Measurements from ENCODE around the gene RELA. TPM values are rescaled to one million over a fixed set of nuclear protein-coding genes. Genes with fewer than 3 reads are reported as not detected.

The RELA gene
- total RNA-seq, 4 donors from 2014 or later = 37.8 to 72.7 (median 46.8) TPM

DNA sequence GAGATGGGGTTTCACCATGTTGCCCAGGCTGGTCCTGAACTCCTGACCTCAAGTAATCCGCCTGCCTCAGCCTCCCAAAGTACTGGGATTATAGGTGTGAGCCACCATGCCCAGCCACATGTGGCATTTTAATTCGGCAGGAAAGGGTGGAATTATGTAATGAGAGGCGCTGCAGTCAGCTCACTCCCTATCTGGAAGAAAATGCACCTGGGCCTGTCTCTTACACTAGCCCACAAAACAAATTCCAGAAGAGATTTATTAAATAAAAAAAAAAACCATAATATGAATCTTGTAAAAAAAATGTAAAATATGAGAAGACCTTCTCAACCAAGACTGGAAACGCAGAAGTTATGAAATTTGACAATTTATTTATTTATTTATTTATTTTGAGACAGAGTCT, 41.1 kb upstream of the RELA start:
- DNase-seq (ENCODE audit: low spot score) (no peak), ATAC-seq (ENCODE audit: low FRiP score) (no peak)
- TF ChIP-seq, protein P1, sequence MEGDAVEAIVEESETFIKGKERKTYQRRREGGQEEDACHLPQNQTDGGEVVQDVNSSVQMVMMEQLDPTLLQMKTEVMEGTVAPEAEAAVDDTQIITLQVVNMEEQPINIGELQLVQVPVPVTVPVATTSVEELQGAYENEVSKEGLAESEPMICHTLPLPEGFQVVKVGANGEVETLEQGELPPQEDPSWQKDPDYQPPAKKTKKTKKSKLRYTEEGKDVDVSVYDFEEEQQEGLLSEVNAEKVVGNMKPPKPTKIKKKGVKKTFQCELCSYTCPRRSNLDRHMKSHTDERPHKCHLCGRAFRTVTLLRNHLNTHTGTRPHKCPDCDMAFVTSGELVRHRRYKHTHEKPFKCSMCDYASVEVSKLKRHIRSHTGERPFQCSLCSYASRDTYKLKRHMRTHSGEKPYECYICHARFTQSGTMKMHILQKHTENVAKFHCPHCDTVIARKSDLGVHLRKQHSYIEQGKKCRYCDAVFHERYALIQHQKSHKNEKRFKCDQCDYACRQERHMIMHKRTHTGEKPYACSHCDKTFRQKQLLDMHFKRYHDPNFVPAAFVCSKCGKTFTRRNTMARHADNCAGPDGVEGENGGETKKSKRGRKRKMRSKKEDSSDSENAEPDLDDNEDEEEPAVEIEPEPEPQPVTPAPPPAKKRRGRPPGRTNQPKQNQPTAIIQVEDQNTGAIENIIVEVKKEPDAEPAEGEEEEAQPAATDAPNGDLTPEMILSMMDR (IDR thresholded peaks at IDR 0.05) = no peak

DNA sequence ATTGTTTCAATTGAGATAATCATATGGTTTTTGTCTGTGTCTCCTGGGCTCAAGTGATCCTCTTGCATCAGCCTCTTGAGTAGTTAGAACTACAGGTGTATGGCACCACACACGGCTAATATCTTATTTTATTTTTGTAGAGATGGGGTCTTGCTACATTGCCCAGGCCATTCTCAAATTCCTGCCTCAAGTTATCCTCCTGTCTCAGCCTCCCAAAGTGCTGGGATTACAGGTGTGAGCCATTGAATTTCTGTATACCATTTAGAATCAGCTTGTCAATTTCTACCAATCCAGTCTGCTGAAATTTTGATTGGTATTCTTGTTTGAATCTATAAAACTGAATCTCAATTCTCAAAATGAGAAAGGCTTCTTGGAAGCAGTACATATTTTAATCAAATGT, 39.0 kb upstream of the RELA start:
- DNase-seq (ENCODE audit: low spot score) (no peak), ATAC-seq (ENCODE audit: low FRiP score) (no peak)
- TF ChIP-seq, protein P1 (IDR thresholded peaks at IDR 0.05) = no peak

DNA sequence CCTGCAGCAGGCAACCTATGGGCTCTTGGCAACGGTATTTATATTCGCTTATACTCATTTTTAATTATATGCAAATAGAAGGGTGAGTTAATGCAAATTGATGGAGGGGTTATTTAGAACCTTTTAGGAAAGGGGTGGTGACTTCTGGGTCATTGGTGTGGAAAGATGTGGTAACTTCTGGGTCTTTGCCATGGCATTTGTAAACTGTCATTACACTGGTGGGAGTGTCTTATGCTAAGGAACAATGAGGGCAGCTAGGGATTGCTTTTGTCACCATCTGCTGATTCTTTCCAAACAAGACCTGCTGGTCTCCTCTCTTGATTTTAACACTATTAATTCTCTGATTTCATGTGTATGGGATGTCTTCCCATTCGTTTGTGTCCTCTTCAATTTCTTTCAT, 37.7 kb upstream of the RELA start:
- DNase-seq (ENCODE audit: low spot score) (no peak), ATAC-seq (ENCODE audit: low FRiP score) (no peak)
- TF ChIP-seq, protein P1 (IDR thresholded peaks at IDR 0.05) = no peak

GRCh38 chr11:65699306-65699705, 36.6 kb upstream of the RELA start:
- ATAC-seq (ENCODE audit: low FRiP score) = no peak
- DNase-seq (ENCODE audit: low spot score) = no peak
- TF ChIP-seq, protein P1 (IDR thresholded peaks at IDR 0.05) = no peak

GRCh38 chr11:65698205-65698604, 35.5 kb upstream of the RELA start:
- ATAC-seq (ENCODE audit: low FRiP score) (no peak), DNase-seq (ENCODE audit: low spot score) (no peak)
- TF ChIP-seq, protein P1 (IDR thresholded peaks at IDR 0.05) = no peak

DNA sequence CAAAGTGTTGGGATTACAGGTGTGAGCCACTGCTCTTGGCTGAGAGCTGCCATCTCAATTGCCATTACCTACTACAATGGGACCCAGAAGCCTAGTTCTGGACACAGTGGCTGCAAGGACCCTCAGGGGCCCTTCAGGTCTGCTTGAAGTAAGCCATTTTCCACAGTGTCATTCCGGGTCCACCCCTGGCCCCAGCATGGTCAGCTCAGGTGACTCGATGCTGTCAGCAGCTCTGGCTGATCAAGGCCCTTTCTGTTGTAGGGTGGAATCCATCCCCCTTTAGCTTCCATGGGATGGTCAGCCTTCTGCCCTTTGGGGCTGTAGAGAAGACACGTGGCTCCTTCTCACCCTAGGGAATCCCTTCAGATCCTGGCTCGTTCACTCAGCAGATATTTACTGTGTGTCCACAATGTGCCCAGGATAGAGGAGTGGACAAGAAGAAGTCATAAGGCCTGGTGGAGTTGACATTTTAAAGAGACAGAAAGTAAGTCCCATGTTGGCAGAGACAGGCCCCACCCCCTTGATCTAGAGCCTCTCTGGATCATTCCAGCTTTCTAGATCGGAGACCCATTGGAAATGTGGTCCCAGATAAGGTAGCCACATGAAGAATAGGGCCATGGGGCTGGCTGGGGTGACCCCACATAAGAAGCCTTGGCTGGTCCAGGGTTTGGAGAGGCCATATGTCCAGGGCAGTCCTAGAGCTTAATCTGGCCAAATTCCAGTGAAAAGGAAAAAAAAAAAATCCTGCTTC, 34.3 kb upstream of the RELA start:
- ATAC-seq (ENCODE audit: low FRiP score) = no peak
- no peak for DNase-seq (ENCODE audit: low spot score)
- TF ChIP-seq, protein P1 (IDR thresholded peaks at IDR 0.05) = no peak
